CD4-positive, alpha-beta memory T cell (primary cell): Measurements from ENCODE around the gene APH1B. TPM values are rescaled to one million over a fixed set of nuclear protein-coding genes. Genes with fewer than 3 reads are reported as not detected.

Experiments used
- polyA plus RNA-seq, 2 donors: library from polyadenylated mRNA; unstranded; fragments of 300-500 nt; fragmentation: Illumina TruSeq; gene quantifications; one replicate each; pipeline ENCODE4 v1.2.3, GENCODE V29; 2021
- total RNA-seq, 2 experiments: library from RNA; stranded (reverse); gene quantifications; one replicate each; pipeline ENCODE4 v1.2.3, GENCODE V29; 2021

Gene APH1B
- total and polyA plus RNA-seq, 4 experiments from 2014 or later = 11.9 to 28.4 (median 18.2) TPM

Other genes with a start within 250 kb of the APH1B start
- gene TPM1, start 234.9 kb upstream of the APH1B start, total RNA-seq = 10 to 100 TPM; 25.5 to 29.4 TPM
- gene TPM1, start 234.9 kb upstream of the APH1B start, polyA plus RNA-seq = 10 to 100 TPM in 1 of 2 donors, 1 to 10 TPM in 1; 8.5 to 11.2 TPM
- 10 to 100 TPM; 11.7 to 12.1 TPM for gene LACTB, start 155.7 kb upstream of the APH1B start, total RNA-seq
- gene LACTB, start 155.7 kb upstream of the APH1B start, polyA plus RNA-seq = 10 to 100 TPM in 1 of 2 donors, 1 to 10 TPM in 1; 8.9 to 11.5 TPM
- gene RPS27L, start 120.1 kb upstream of the APH1B start, total RNA-seq = 100 to 1,000 TPM; 150 to 161 TPM
- gene RPS27L, start 120.1 kb upstream of the APH1B start, polyA plus RNA-seq = 100 to 1,000 TPM; 187 to 211 TPM
- gene RAB8B, start 88.0 kb upstream of the APH1B start, total RNA-seq = 10 to 100 TPM; 86.0 to 86.4 TPM
- gene RAB8B, start 88.0 kb upstream of the APH1B start, polyA plus RNA-seq = 10 to 100 TPM; 35.1 to 58.3 TPM
- not detected for gene CA12, start 104.2 kb downstream of the APH1B start, total RNA-seq
- not detected for gene CA12, start 104.2 kb downstream of the APH1B start, polyA plus RNA-seq
- 100 to 1,000 TPM; 148 to 159 TPM for gene USP3, start 227.0 kb downstream of the APH1B start, total RNA-seq
- 10 to 100 TPM; 61.6 to 76.1 TPM for gene USP3, start 227.0 kb downstream of the APH1B start, polyA plus RNA-seq